RKO (cell line): ENCODE data around the gene ANKS1B.
"Not testable (repeated sequence)": the region's sequence is repeated elsewhere in the genome, so short reads cannot be mapped to it uniquely, and the experiment has no call there.

Experiments
- DNase-seq: peaks from one replicate; pipeline ENCODE4 v3.0.0-alpha.2; 2016; ENCODE audit warnings: low spot score

The ANKS1B gene

DNA sequence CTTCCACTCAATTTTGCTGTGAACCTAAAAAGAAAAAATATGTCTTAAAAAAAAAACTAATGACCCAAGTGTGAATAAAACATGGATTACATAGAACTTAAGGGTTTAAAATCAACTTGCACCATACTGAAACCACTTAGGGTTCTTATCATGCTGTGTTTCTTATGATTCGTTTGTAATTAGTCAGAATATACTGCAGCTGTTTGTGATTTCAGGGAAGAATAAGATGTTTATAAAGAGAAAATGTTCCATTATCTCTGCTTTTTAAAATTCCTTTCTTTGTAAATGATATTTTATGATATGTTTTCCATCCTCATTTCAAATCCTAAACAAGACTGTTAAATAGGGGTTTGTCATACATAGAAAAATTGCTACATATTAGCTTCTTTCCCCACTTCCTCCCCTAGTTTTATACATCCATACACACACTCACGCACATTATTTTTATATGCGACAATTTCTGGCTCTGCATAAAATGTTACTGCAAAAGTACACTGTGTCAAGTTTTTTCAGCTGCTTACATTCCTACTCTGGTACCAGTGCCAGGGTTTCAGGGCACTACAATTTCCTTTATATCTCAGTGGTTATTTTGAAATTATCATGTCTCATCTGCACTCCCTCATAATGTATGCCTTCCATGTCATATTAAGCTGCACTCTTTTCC, 612.3 kb downstream of the ANKS1B start:
- DNase-seq, result no peak

DNA sequence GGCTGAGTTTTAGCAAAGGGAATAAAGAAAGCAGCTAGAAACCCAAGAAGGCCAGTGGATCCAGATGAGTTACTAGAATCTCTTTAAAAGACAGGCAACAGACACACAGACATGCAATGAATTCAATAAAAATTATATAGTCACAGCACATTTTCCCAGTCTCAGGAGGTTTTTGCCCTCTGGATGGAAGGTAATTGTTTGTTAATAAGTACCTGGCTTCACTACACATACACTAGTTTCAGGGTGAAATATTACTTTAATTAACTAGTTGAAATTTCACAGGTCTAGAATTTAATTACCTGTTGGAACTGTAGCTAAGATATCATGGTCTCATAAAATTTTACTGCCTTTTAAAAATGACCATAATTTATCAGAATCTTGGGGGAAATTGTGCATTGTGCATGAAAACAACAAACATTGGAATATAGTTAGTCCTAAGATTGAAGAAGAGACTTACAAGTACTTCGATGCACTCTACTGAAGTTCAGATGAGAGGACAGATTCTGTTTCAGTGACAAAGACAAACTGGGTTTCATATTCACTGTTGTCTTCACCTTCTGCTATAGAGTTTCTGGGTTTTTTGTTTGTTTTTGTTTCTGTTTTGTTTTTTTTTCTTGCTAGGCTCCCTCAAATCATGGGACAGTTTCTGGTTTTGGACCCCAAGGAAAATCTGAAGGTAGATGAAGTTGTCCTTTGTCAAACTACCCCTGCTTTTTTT, 614.2 kb downstream of the ANKS1B start:
- DNase-seq, result no peak

DNA sequence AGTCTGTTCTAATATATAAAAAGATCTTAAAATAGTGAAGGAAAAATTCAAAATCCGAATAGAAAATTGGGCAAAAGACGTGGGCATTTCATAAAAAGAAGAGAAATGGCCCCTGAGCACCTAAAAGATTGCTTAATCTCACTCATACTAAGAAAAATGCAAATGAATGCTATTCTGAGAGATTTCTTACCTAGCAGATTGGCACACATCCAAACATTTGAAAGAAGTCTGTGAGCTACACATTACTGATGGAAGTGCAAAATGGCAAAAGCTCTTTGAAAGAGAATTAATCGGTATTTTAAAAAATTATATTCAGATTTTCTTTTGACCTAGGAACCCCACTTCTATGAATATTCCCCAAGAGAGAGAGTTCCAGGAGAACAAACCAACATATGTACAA, 617.6 kb downstream of the ANKS1B start:
- DNase-seq, result no peak

DNA sequence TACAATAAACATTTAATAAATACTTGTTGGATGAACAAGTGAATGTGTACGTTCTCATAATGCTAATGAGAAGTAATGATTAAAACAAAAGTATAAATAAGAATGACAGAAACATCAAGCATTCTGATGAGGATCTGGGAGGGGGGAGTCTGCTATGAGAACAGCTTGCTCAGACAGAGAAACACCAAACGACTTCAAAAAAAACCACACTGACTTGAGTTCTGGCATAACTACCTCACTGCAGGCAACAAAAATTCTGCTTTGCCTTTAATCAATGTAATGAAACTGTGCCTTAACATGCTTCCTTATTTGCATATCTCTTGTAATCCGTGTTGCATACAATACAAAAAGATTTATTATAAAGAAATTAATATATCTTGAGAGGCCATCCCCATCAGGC, 632.5 kb downstream of the ANKS1B start:
- no peak for DNase-seq

DNA sequence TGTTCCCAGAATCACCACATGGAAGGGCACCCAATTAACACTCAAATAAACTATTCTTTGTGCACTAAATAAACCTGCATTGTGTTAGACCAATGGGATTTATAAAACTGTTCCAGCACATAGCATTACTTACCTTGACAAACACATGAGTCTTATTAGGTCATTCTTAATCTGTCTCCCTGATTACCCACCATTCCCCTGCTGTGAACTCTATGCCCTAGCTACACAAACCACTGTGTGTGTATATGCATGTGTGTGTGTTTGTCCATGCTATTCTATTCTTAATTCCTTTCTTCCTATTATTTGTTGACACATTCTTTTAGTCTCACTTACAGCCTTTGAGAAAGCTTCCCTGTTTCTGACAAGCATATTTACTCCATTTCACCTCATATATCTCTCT, 640.8 kb downstream of the ANKS1B start:
- DNase-seq, result no peak

DNA sequence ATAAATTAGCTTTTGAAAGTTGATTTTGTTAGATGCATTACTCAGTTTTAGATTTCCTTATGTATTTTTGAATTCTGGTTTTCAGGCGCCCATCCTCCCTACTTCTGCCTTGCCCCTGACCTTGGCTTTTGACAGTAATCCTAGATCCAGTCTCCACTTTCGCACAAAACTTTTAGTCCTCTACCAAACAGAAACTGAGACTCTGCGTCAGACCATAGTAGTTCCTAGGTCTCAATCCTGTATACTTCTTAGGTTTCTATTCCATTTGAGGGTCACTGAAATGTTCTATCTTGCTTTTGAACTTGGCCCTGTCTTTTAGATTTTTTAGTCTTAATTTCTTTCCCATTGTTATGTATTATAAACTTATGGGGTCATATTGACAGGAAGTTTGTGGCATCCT, 645.1 kb downstream of the ANKS1B start:
- DNase-seq, result no peak

DNA sequence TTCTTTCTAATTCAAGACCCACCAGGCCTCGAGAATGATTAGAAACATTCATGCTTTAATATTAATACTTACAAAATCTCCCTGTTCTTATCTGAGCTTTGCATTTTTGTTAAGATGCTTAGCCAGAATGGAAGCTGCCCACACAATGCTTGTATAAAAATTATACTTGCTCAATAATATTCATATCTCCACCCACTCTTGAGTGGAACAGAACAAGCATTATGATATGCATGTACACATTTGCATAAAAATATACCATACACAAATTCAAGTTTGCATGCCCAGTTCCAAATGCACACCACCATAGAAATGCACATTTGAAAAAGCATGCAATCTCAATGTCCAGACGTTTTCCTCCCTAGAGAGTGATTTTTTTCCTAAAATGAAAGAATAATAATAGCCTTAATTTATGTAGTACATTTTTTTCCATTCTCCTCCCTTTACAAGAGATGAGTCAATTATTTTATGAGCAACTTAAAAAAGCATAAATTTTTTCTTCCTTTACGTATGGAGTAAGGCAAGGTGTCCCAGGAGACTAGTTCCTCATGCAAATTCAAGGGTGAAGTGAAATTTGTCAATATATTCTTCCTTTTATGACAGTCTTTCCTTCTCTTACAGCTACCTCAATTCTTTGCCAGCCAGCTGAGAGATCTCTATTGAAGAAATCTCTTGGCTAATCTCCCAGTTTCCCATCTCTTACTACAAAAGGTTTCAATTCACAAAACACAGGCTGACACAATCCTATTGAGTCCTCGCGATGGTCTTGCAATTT, 650.3 kb downstream of the ANKS1B start:
- no peak for DNase-seq

DNA sequence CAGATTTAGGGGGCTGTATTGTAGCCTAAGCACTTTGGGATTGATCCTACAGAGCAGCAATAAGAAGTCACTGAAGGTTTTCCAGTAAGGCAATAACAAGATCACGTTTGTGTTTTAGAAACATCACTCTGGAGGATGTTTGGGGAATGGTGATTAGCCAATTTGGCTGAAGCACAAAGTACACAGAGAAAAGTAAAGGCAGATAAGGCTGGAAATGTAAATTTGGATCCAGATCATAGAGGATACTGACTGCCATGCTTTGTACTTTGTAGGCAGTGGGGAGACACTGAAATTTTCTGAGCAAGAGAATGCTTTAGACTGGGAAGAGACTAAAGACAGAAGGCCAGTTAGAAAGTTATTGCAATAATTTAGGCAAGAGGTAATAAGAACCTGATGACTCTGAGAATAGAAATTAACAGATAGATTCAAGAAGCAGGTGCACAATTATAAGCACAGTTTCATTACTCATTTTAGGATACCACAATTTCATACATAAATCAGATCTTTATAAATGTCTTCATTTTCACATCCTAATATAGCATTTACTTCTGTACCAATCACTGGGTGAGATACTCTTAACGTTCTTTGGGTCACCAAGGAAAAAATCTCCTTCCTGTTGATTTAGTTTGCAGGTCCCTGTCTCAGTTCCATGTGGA, 651.7 kb downstream of the ANKS1B start:
- no peak for DNase-seq

DNA sequence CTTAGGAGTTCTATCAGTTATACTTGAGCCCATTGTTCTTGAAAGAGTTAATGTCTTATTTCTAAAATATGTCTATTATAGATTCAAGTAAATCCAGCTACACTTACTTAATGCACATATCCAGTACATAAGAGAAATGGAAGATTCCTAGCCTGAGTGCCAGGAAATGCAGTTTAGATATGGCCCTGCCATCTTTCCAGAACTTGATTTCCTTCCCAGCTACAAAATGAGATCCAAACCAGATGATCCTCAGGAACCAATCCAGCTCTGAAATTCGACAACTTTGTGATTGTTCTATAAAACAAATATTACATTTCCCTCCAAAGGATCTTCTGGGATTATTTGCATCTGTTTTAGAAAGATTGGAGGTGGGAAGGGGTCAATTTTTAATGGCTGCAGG, 654.5 kb downstream of the ANKS1B start:
- DNase-seq, result no peak

DNA sequence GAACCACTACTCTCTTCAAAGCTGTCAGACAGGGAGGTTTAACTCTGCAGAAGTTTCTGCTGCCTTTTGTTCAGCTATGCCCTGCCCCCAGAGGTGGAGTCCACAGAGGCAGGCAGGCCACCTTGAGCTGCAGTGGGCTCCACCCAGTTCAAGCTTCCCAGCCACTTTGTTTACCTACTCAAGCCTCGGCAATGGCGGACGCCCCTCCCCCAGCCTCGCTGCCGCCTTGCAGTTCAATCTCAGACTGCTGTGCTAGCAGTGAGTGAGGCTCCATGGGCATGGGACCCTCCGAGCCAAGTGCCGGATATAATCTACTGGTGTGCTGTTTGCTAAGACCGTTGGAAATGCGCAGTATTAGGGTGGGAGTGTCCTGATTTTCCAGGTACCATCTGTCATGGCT, 663.5 kb downstream of the ANKS1B start:
- not testable (repeated sequence) for DNase-seq

DNA sequence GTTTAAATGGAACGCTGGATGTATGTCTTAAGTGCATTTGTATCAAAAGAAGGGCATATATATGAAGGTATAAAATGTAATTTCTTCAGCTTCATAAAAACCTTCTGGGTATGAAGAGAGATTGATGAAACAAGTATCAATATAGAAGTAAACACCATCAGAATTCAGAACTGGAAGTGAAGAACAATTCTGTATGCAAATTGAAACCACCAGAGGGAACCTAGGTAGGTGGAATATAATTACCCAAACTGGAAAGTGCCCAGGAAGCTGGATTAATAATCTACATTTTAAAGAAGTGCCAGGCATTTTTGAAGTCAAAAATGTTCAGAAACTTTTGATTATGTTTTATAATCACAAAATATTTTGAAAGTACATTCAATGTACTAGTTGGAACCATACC, 673.4 kb downstream of the ANKS1B start:
- no peak for DNase-seq

DNA sequence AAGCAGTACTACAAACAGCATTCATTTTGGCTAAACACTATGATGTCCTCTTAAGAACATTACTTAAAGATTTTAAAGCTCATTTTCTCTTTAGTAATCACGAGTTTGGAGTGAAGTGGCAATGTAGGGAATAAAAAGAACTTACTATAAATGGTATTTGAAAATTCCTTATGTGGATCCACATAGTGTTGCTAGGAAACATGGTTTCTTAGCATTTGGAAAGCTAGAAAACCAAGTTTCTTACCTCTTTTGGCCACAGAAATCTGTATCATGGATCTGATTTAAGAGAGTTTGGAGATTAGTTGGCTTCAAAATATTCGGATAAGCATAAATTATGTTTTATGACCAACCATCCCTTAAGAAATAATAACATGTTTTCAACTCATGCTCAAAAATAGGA, 674.9 kb downstream of the ANKS1B start:
- DNase-seq, result no peak

DNA sequence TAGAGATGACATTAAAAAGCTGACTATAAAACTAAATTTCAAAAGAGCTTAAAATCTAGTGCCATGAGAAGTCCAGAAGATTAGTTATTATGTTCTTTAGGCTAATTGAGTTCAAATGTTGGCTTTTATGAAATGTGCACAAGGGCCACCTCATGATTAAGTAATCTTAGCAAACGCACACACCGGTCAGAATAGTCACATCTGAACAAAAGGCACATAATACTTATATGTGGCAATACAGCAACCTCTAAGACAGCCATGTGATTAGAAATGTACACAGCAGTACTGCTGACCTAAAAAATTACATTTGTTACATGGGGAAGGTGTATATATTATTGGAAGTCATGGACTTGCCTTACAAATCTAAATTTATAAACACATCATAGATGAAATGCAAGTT, 681.9 kb downstream of the ANKS1B start:
- no peak for DNase-seq

DNA sequence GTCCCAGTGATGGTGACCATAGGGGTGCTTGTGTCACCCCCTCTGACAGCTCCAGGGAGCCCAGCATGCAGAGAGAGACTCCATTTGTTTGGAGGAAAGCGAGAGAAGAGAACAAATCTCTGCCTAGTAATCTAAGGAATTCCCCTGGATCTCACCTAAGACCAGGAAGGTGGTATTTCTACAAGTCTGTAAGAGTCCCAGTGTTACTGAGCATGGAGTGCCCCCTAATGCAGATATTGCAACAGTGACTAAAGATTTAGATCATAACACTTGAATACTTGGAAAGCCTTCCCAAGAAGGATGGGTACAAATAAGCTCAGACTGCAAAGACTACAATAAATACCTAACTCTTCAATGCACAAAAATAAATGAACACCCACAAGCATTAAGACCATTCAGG, 697.6 kb downstream of the ANKS1B start:
- DNase-seq, result no peak

DNA sequence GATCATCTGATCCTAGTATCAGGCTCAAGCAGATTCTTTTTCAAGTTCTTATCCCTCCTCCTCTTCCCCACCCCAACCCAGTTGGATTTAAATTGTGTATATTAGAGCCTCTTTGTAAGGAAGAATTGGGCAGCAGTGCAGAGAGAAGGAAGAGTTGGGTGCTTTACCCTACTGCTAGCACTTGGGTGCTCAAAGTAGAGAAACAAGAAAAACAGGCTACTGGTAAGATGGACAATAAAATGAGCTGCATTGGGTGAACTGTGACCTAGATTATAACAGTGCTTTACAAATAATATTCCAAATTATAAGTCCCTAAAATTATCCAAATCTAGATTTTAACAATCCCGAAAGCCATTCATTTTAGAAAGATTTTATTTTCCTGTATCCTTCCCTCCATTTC, 700.6 kb downstream of the ANKS1B start:
- no peak for DNase-seq

DNA sequence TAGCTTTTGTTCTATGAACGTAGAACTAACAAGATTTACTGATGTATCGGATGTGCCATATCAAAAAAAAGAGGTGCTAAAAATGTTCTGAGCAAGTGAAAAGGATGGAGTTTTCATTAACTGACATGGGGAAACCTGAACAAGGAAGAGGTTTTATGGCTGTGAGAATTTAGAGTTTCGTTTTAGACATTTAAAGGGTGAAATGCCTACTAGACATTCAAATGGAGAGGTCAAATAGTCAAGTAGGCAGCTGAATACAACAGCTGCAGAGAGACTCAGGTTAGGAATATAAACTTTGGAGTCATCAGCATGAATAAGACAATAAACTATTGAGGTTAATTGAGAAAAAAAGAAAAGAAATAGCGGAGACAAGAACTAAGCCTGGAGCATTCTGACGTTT, 702.1 kb downstream of the ANKS1B start:
- no peak for DNase-seq

DNA sequence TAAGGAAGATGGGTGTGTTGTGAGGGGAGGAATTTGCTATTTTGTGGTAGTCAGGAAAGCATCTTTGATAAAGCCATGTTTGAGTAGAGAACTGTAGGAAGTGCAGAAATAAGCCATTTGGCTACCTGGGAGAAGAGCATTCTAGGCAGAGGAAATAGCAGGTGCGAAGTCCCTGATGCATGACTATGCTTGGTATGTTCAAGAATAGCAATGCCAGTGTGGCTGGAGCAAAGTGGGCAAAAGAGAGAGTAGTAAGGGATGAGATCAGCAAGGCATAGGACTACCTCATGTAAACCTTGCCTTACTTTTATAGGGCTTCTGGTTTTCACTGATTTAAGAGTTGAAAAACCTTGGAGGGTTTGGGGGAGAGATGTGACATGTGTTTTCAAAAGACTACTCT, 702.6 kb downstream of the ANKS1B start:
- no peak for DNase-seq

DNA sequence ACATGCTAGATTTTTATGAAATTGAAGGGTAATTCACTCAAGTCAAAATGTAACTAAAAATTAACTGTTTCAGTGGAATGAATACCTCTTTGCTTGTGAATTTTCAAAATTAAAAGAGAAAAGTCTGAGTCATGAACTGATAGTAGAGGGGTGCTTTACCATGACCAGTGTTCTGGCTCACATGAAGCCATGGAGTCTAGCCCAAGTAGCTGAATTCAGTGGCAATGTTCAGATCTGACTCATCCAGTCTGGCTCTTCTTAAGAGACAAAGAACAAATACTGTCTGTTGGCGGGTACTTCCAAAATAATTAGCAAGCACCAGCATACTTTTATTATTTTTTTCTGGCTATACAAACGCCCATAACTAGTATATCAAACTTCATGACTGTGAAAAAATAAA, 703.5 kb downstream of the ANKS1B start:
- DNase-seq, result no peak

DNA sequence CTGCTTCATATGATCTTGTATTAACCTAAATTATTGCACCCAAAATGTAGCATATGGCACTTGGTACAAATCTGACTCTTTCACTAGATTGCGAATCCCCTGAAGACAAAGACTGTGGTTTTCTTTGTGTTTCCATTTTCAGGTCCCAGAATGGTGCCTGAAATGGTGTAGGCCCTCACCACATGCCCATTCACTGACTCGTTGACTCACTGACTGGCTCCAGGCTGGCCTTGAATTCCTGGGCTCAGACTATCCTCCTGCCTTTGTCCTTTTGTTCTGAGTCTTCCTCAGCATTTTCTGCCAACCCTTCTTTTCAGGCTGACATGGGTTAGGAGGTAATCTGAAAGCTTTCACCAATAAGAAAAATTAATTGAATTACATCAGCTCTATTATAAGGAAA, 705.8 kb downstream of the ANKS1B start:
- no peak for DNase-seq

DNA sequence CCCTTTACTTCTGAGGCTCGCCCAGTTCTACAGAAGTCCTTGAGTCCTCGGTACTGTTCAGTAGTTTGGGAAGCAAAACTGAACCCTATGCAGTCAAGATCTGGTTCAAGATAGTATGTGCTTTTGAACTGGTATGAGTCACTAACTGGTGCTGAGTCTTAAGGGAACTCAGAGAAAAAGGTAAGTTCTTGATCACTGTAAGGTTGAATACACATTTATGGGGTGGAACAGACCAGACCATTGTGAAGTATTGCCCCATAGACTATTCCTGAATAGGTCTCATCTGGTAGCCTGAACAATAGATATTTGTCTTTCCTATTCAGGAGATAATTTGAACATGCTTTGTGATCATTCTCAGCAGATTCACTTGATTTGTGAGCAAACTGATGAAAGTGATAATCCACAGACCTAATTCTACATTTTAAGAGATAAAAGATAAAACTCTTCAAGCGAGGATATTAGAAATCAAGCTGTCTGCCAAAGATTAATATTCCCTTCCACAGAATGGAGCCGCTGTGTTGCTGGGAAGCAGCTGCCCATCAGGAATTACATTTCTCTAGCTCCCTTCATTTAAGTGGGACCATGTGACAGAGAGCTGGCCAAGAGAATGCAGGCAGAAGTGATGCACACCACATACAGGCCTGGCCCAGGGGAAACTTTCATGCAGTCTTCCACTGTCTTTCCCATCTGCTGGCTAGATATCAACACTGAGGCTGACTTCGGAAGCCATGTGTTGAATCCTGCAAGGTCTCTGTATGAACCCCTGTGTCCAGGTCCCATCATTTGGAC, 707.0 kb downstream of the ANKS1B start:
- DNase-seq, result no peak

DNA sequence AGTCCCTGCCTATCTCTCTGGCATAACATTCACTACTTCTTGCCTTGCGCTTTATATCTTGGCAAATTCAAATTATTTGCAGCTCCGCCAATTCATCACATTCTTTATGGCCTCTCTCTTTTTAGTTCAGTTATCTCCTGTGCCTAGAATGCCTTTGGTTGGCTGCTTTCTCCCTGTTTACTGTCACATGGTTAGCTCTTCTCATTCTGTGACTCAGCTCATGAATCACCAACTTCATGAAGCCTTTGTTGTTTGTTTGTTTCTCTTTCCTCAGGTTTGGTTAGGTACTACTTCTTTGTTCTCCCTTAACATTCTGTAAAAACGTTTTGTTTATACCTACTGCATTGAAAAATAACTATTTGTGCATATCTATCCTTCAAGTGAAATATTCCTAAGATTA, 713.7 kb downstream of the ANKS1B start:
- DNase-seq, result peak; percentile 54

DNA sequence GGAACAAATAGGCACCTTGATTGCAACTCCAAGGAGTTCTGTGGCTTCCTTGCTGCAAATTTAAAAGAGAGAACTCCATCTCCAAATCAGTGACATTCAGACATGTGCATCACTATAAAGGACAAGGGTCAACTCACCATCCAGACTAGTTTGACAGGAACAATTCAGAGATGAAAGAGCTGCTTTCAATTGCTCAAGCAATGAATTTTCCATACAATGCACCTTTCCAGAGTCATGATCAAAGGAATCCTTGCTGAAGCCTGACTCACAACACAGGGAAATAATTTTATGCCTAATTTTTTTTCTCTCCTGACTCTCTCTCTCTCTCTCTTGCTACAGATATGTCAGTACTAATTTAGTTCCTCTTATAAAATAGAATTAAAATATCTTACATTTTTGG, 717.7 kb downstream of the ANKS1B start:
- no peak for DNase-seq
